ENCODE measurements around the gene TEX11.
"Not testable (repeated sequence)": the region's sequence is repeated elsewhere in the genome, so short reads cannot be mapped to it uniquely, and the experiment has no call there.

Gene TEX11

DNA sequence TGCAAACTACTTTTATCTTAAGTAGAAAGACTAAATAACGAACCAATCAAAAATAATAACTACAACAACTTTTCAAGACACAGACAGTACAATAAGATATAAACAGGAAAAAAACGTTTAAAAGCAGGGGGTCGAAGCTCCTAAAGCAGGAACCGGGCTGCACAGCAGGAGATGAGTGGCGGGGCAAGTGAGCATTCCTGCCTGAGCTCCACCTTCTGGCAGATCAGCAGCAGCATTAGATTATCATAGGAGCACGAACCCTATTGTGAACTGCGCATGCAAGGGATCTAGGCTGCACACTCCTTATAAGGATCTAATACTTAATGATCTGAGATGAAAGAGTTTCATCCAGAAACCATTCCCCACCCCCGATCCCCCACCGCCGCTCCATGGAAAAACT, 146.2 kb downstream of the TEX11 start:
- no peak for DNase-seq (ENCODE audit: extremely low read depth in 1 of 2, low read depth in 1 of 2)

DNA sequence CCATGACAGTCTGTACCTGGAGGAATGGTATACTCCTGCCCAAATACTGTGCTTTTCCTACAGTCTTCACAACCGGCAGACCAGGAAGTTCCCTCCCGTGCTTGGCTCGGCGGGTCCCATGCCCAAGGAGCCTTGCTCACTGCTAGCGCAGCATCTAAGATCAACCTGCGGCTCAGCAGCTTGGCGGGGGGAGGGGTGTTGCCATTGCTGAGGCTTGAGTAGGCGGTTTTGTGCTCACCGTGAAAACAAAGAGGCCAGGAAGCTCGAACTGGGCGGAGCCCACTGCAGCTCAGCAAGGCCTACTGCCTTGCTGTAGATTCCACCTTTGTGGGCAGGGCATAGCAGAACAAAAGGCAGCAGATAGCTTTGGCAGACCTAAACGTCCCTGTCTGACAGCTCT, 152.7 kb downstream of the TEX11 start:
- DNase-seq (ENCODE audit: extremely low read depth in 1 of 2, low read depth in 1 of 2): peak; percentile 25 to 37

DNA sequence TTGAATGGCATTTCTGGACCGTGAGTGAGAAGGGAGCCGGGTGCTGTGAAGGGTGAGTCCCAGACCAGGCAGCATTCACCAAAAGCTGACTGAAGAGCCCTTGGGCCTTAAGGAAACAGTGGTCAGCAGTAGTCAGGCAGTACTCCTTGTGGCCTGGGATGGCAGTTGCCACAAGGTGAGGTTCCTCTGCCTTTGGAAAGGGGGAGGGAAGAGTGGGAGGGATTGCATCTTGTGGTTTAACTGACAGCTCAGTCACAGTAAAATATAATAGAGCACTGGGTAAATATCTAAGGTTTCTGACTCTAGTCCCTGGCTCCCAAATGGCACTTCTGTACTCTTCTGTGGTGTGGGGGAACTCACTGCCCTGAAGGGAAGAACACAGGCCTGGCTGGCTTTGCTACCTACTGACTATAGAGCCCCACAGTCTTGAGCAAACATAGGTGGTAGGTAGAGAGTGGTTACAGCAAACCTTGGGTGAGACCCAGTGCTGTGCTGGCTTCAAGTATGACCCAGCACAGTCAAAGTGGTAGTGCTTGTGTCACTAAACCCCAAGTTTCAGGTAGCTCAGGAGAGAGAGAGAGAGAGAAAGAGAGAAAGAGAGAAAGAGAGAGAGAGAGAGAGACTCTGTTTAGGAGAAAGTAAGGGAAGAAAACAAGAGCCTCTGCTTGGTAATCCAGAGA, 154.2 kb downstream of the TEX11 start:
- peak in 1 of 2 donors; percentile 15 for DNase-seq (ENCODE audit: extremely low read depth in 1 of 2, low read depth in 1 of 2)

DNA sequence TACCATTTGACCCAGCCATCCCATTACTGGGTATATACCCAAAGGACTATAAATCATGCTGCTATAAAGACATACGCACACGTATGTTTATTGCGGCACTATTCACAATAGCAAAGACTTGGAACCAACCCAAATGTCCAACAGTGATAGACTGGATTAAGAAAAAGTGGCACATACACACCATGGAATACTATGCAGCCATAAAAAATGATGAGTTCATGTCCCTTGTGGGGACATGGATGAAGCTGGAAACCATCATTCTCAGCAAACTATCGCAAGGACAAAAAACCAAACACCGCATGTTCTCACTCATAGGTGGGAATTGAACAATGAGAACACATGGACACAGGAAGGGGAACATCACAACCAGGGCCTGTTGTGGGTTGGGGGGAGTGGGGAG, 174.7 kb downstream of the TEX11 start:
- not testable (repeated sequence) for DNase-seq (ENCODE audit: extremely low read depth in 1 of 2, low read depth in 1 of 2)

DNA sequence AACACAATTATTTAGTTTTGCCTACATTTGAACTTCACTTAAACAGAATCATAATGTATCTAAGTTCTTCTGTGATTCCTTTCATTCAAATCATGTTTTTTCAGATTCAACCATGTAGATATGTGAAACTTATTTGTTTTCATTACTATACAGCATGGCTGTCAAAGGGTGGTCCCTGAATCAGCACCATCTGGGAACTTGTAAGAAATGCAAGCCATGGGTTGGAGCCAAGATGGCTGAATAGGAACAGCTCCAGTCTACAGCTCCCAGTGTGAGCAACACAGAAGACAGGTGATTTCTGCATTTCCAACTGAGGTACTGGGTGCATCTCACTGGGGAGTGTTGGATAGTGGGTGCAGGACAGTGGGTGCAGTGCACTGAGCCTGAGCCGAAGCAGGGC, 180.6 kb downstream of the TEX11 start:
- DNase-seq (ENCODE audit: extremely low read depth in 1 of 2, low read depth in 1 of 2): not testable (repeated sequence)

DNA sequence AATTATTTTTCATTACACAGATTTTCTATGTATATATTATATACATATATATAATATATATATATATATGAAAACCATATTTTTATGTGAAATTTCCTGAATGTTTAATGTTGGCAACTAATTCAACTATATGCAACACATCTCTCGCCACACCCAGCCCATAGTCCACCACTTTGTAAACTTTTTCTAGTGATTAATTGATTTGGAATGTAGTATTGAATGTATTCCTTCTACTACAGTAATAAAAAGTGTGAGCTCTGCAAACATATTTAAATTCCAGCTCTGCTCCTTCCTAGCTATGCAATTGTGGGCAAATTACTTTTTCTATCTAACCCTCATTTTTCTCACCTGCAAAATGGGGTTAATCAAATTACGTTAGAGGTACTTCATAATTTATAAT, 187.8 kb downstream of the TEX11 start:
- DNase-seq (ENCODE audit: extremely low read depth in 1 of 2, low read depth in 1 of 2): no peak

DNA sequence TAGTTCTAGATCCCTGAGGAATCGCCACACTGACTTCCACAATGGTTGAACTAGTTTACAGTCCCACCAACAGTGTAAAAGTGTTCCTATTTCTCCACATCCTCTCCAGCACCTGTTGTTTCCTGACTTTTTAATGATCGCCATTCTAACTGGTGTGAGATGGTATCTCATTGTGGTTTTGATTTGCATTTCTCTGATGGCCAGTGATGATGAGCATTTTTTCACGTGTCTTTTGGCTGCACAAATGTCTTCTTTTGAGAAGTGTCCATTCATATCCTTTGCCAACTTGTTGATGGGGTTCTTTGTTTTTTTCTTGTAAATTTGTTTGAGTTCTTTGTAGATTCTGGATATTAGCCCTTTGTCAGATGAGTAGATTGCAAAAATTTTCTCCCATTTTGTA, 197.2 kb downstream of the TEX11 start:
- not testable (repeated sequence) for DNase-seq (ENCODE audit: extremely low read depth in 1 of 2, low read depth in 1 of 2)

DNA sequence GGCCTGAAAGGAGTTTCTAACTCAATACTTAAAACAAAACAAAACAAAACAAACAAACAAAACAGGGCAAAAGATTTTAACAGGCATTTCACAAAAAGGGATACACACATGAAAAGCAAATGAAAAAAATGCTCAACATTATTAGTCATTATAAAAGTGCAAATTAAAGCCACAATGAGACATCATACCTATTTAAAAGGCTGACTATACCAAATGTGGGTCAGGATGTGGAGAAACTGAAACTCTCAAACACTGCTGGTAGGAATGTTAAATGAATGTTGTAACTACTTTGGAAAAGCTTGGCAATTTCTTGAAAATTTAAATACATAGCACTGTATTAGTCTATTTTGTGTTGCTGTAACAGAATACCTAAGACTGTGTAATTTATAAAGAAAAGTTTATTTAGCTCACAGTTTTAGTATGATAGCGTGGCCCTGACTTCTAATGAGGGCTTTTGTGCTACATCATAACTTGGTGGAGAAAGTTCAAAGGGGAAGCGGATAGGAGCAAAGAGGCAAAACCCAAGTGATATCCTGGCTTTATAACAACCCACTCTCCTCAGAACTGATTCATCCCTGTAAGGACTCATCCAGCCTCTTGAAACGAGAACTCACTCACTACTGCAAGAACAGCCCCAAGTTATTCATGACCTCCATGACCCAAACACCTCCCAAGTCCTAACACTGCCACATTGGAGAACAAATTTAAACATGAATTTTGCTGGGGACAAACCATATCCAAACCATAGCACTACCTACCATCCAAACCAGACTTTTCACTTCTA, 214.0 kb downstream of the TEX11 start:
- no peak for DNase-seq (ENCODE audit: extremely low read depth in 1 of 2, low read depth in 1 of 2)

DNA sequence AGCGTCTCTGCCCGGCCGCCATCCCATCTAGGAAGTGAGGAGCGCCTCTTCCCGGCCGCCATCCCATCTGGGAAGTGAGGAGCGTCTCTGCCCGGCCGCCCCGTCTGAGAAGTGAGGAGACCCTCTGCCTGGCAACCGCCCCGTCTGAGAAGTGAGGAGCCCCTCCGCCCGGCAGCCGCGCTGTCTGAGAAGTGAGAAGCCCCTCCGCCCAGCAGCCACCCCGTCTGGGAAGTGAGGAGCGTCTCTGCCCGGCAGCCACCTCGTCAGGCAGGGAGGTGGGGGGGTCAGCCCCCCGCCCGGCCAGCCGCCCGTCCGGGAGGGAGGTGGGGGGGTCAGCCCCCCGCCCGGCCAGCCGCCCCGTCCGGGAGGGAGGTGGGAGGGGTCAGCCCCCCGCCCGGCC, 229.1 kb downstream of the TEX11 start:
- DNase-seq (ENCODE audit: extremely low read depth in 1 of 2, low read depth in 1 of 2): not testable (repeated sequence)

DNA sequence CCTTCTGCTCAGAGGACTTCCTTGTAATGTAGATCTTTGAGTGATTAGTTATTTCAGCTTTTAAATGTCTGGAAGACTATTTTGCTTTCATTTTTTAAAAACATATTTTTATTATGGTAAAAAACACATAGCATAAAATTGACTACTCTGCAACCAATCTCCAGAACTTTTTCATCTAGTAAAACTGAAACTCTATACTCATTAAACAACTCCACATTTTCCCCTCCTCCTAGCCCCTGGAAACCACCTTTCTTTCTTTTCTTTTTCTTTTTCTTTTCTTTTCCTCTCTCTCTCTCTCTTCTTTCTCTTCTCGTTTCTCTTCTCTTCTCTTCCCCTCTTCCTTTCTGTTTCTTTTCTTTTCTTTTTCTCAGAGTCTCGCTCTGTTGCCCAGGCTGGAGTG, 233.2 kb downstream of the TEX11 start:
- DNase-seq (ENCODE audit: extremely low read depth in 1 of 2, low read depth in 1 of 2): no peak

DNA sequence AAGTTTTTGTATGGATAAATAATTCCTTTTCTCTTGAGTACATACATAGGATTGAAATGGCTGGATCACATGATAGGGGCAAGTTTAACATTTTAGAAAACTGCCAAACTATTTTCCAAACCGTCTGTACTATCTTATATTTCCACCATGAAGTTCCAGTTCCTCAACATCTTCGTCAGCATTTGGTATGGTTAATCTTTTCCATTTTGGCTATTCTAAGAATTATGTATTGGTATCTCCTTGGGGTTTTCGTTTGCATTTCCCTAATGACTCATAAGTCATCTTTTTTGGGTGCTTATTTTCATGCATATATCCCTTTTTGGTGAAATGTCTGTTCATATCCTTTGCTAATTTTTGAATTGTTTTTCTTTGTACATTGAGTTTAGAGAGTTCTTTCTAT, 236.2 kb downstream of the TEX11 start:
- DNase-seq (ENCODE audit: extremely low read depth in 1 of 2, low read depth in 1 of 2): no peak

DNA sequence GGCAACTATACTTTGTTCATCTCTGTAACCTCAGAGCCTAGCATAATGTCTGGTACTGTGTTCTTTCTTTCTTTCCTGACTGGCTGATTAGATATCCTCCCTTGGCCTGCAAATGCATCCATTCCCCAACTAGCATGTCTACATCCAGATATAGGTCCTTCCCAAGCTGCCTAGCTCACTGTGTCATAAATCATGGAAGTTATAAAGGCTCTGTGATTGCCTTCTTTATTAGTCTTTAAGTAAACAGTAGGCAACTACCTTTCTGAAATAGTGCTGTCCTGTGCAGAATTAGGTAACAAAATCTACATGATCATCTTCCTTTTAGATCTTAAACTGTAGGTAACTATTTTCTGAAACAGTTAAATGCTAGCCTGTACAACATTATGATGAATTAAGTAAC, 239.4 kb downstream of the TEX11 start:
- no peak for DNase-seq (ENCODE audit: extremely low read depth in 1 of 2, low read depth in 1 of 2)

DNA sequence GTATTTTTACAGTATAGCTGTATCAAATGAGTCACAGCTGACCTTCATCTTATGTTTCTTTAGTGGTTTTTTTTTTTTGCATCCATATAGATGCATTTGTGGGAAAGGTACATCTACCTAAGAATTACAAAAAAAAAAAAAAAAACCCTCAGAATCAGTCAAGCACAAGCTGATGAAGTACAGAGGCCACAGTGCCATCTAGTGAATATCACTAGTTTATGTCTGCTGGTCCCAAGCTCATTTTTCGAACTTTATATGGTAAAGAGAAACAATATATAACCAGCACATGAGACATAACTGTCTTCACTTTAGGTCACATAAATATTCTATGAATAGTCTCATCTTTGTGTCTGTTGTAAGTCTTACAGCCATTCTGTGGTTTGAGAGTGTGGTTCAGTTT, 243.8 kb downstream of the TEX11 start:
- DNase-seq (ENCODE audit: extremely low read depth in 1 of 2, low read depth in 1 of 2): no peak

DNA sequence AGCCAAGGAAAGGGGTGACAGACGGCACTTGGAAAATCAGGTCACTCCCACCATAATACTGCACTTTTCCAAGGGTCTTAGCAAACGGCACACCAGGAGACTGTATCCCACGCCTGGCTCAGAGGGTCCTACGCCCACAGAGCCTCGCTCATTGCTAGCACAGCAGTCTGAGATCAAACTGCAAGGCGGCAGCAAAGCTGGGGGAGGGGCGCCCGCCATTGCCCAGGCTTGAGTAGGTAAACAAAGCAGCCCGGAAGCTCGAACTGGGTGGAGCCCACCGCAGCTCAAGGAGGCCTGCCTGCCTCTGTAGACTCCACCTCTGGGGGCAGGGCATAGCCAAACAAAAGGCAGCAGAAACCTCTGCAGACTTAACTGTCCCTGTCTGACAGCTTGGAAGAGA, 247.4 kb downstream of the TEX11 start:
- not testable (repeated sequence) for DNase-seq (ENCODE audit: extremely low read depth in 1 of 2, low read depth in 1 of 2)

DNA sequence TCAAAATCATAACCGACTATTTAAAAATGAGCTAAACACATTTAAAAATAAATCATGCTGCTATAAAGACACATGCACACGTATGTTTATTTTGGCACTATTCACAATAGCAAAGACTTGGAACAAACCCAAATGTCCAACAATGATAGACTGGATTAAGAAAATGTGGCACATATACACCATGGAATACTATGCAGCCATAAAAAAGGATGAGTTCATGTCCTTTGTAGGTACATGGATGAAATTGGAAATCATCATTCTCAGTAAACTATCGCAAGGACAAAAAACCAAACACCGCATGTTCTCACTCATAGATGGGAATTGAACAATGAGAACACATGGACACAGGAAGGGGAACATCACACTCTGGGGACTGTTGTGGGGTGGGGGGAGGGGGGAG, 251.0 kb downstream of the TEX11 start:
- not testable (repeated sequence) for DNase-seq (ENCODE audit: extremely low read depth in 1 of 2, low read depth in 1 of 2)

DNA sequence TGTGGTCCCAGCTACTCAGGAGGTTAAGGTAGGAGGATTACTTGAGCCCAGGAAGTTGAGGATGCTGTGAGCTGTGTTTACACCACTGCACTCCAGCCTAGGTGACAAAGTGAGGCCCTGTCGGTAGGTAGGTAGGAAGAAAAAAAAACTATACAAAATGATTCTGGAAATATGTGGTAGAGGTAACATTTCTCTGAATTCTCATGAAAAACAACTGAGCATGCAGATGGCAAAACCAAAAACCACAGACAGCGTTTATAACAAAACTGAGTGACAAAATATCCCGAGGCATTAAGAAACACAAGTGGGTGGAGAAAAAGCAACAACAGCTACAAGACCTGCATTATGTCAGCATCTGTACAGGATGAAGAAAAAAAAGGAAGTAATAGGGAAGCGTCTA, 252.2 kb downstream of the TEX11 start:
- DNase-seq (ENCODE audit: extremely low read depth in 1 of 2, low read depth in 1 of 2): no peak

DNA sequence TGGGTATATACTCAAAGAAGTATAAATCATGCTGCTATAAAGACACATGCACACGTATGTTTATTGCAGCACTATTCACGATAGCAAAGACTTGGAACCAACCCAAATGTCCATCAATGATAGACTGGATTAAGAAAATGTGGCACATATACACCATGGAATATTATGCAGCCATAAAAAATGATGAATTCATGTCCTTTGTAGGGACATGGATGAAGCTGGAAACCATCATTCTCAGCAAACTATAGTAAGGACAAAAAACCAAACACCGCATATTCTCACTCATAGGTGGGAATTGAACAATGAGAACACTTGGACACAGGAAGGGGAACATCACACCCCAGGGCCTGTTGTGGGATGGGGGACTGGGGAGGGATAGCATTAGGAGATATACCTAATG, 260.6 kb downstream of the TEX11 start:
- not testable (repeated sequence) for DNase-seq (ENCODE audit: extremely low read depth in 1 of 2, low read depth in 1 of 2)

DNA sequence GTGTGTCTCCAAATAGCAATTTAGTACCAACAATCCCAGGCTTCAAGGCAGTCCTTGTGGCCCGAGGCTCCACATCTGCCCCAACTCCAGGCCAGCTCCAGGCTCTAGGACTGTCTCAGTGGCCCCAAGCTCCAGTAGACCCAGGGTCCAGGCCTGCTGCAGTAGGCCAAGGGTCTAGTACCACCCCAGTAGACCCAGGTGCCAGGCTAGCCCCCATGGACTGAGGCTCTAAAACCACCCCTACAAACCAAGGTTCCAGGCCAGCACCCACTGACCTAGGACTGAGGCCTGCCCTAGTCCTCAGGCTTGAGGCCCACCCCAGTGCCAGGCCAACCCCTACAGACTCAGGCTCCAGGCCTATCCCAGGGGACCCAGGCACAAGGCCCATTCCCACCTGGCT, 272.3 kb downstream of the TEX11 start:
- DNase-seq (ENCODE audit: extremely low read depth in 1 of 2, low read depth in 1 of 2): no peak

DNA sequence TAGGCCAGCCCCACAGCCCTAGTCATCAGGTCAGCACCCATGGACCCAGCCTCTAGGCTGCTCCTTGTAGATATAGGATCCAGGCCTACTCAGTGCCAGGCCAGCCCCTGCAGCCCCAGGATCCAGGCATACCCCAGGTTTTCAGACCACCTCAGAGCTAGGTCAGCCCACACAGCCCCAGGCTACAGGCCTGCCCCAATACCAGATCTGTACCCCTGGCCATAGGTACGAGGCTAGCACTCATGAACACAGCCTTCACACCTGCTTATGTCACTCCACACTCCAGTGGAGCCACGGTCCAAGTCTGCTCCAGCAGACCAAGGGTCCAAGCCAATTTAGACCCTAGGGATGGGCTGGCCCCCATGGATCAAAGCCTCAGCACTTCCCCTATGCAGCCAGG, 272.8 kb downstream of the TEX11 start:
- no peak for DNase-seq (ENCODE audit: extremely low read depth in 1 of 2, low read depth in 1 of 2)

DNA sequence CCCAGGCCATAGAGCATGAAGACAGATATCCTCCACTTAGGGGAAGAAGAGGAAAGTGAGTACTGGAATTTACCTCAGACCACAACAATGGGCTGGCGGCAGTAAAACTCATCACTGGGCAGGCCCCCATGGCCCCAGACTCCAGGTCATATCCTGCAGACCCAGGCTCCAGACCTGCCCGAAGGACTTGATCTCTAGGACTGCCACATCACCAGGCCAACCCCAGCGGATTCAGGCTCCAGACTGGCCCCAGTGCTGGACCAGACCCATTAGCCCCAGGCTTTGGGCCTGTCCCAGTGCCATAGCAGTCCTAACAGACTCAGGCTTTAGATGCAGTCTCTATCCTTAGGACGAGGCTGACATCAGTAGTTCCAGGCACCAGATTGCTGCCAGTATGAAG, 273.3 kb downstream of the TEX11 start:
- no peak for DNase-seq (ENCODE audit: extremely low read depth in 1 of 2, low read depth in 1 of 2)

DNA sequence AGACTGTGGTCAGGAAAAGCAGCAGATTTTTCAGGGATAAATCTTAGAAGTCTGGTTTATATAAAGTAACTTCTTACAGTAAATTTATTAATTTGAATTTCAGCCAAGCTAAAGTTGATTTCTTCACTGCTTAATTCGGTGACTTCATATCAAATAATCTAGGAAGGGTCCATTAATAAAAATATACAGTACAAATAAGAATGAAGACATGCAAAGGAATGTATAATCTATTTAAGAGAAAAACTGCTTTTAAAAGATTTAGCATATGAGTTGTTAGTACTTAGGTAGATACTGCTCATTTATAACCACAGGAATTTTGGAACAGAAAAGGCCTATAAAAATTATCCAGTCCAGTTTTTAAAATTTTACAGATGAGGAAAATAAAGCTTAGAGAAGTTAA, 286.8 kb downstream of the TEX11 start:
- DNase-seq (ENCODE audit: extremely low read depth in 1 of 2, low read depth in 1 of 2): no peak

DNA sequence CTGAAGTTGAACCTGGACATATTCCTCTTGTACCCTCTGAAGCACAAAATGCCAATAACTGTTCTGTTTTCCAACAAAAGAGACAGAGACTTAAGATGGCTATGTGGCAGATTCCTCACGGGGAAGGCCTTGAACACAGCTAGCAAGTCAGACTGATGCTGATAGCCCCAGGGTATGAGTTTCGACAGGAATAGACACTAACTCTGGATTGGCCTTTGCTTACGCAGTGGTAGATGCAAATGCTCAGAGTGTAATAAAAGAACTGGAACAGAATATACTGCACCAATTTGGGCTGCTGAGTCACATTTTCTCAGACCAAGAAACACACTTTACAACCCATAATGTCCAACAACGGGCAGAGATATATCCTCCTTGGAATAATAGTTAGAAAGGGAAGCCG, 290.0 kb downstream of the TEX11 start:
- no peak for DNase-seq (ENCODE audit: extremely low read depth in 1 of 2, low read depth in 1 of 2)

DNA sequence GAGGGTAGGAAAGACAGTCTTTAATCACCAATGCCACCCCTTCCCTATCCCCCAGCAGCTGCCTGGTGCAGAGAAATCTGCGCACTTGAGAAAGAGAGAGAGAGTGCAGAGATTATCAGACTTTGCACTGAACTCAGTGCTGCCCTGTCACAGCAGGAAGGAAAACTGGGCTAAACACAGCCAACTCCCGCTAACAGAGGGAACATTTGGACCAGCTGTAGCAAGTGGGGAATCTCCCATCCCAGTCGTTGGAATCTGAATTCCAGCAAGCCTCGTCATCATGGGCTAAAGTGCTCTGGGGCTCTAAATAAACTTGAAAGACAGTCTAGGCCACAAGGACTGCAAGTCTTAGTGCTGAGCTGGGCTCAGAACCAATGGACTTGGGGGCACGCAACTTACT, 295.2 kb downstream of the TEX11 start:
- DNase-seq (ENCODE audit: extremely low read depth in 1 of 2, low read depth in 1 of 2): no peak

Data from stimulated activated CD8-positive, alpha-beta memory T cell treated with anti-CD3 and anti-CD28 coated beads, Interleukin-7, amount 100 ng/mL, for 48 hours (primary cell).